HUES6 (cell line): Measurements from ENCODE around the gene TMOD1.
"Not testable (repeated sequence)": the region's sequence is repeated elsewhere in the genome, so short reads cannot be mapped to it uniquely, and the experiment has no call there.

Experiments used
- H3K27ac ChIP-seq: 2 replicates; pipeline ENCODE4 v1.7.0; 2013; ENCODE audit warnings: low read depth, mild to moderate bottlenecking, low read length, inconsistent platforms
- H3K27me3 ChIP-seq: 2 replicates; pipeline ENCODE4 v1.6.1; 2013; ENCODE audit warnings: low read length; ENCODE audit not compliant: control insufficient read depth, insufficient read depth
- H3K36me3 ChIP-seq: 2 replicates; pipeline ENCODE4 v1.6.1; 2013; ENCODE audit warnings: low read length; ENCODE audit not compliant: control insufficient read depth, insufficient read depth
- H3K4me1 ChIP-seq: 2 replicates; pipeline ENCODE4 v1.6.1; 2013; ENCODE audit warnings: low read length; ENCODE audit not compliant: control insufficient read depth, insufficient read depth
- H3K4me3 ChIP-seq: 2 replicates; pipeline ENCODE4 v1.5.1; 2013; ENCODE audit warnings: low read depth, low read length
- H3K9ac ChIP-seq: one replicate; pipeline ENCODE4 v1.6.1; 2013; ENCODE audit warnings: mild to moderate bottlenecking, low read length
- H3K9me3 ChIP-seq: 2 replicates; pipeline ENCODE4 v1.6.1; 2013; ENCODE audit warnings: low read depth, low read length; ENCODE audit not compliant: control insufficient read depth, insufficient read depth

Gene TMOD1

GRCh38 chr9:97599314-97599846 lies 97.9 kb downstream of the TMOD1 start:
- no peak overlapping the region for H3K27ac ChIP-seq
- H3K9ac ChIP-seq, result no peak overlapping the region
- peaks cover 46% of the 10 kb centered on the region for H3K36me3 ChIP-seq
- no peaks in the 10 kb centered on the region for H3K9me3 ChIP-seq
- peaks cover 3% of the 10 kb centered on the region; the same call in 1 of the 2 replicates for H3K4me1 ChIP-seq
- H3K27me3 ChIP-seq, result no peaks in the 10 kb centered on the region
- H3K4me3 ChIP-seq, result no peak overlapping the region

DNA sequence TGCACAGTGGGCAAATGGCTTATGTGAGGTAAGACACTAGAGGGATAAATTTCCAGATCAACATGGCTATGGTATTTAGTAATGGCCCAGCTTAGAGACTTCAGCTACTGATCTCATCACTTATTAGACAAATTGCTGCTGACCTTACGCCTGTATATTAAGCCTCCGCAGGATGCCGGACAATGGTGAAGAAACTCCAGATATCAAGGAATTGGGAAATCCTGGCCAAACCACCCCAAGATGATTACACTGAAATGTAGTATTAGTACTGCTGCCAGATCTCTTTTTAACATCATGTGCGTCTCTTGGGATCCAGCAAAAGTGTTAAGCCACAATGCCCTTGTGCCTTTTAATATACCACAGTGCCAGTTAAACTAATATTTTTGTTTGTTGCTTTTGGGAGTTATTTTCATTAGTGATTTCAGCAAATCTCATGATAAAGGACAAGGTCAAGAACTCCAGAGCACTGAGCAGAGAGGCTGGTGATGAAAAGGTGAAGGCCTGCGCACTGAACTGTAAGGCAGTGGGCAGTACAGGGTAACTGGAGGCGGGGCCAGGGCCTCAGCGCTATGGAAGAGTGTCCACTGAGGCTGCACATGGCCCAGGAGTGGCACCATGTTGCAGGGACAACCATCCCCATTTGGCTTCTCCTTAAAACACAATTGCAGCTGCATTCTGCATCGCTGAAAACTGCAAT lies 99.2 kb downstream of the TMOD1 start:
- no peaks in the 10 kb centered on the region for H3K9me3 ChIP-seq
- H3K9ac ChIP-seq, result no peak overlapping the region
- no peak overlapping the region for H3K27ac ChIP-seq
- H3K4me3 ChIP-seq, result no peak overlapping the region
- H3K4me1 ChIP-seq, result peaks cover 3% of the 10 kb centered on the region; the same call in 1 of the 2 replicates
- peaks cover 59% of the 10 kb centered on the region for H3K36me3 ChIP-seq
- no peaks in the 10 kb centered on the region for H3K27me3 ChIP-seq

DNA sequence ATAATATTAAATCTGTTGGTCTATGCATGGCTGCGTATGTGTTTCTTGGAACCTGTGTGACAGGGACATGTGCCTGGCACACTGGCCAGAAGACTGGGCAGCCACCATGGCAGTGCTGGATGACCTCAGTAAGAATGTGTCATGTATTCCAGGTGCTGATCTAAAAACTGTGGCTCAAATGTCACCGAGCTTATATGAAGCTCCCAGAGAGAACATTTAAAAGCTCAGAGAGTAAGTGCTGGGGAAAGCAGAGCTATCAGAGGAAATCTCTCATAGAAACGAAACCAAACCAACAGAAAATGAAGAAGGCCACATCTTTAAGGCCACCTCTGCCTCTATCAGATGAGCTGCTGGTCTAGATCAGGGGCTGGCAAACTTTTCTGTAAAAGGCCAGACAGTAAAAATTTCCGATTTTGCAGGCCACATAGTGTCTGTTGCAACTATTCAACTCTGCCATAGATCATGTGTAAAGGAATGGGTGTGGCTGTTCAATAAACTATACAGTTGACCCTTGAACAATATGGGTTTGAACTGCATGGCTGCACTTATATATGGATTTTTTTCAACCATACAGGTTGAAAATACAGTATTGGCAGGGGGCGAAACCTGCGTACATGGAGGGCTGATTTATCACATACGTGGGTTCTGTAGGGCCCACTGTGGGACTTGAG lies 99.9 kb downstream of the TMOD1 start:
- H3K4me3 ChIP-seq, result no peak overlapping the region
- H3K9ac ChIP-seq, result no peak overlapping the region
- peaks cover 66% of the 10 kb centered on the region for H3K36me3 ChIP-seq
- H3K4me1 ChIP-seq, result peaks cover 3% of the 10 kb centered on the region; the same call in 1 of the 2 replicates
- H3K9me3 ChIP-seq, result no peaks in the 10 kb centered on the region
- no peaks in the 10 kb centered on the region for H3K27me3 ChIP-seq
- no peak overlapping the region for H3K27ac ChIP-seq

- Histone ChIP-seq H3K27ac (no peak overlapping the region), H3K4me1 (peaks cover 3% of the 10 kb centered on the region; the same call in 1 of the 2 replicates), H3K4me3 (no peak overlapping the region), H3K9me3 (no peaks in the 10 kb centered on the region), H3K36me3 (peaks cover 73% of the 10 kb centered on the region), H3K9ac (no peak overlapping the region), H3K27me3 (no peaks in the 10 kb centered on the region)
Observed at GRCh38 chr9:97602430-97602829, 101.0 kb downstream of the TMOD1 start.

DNA sequence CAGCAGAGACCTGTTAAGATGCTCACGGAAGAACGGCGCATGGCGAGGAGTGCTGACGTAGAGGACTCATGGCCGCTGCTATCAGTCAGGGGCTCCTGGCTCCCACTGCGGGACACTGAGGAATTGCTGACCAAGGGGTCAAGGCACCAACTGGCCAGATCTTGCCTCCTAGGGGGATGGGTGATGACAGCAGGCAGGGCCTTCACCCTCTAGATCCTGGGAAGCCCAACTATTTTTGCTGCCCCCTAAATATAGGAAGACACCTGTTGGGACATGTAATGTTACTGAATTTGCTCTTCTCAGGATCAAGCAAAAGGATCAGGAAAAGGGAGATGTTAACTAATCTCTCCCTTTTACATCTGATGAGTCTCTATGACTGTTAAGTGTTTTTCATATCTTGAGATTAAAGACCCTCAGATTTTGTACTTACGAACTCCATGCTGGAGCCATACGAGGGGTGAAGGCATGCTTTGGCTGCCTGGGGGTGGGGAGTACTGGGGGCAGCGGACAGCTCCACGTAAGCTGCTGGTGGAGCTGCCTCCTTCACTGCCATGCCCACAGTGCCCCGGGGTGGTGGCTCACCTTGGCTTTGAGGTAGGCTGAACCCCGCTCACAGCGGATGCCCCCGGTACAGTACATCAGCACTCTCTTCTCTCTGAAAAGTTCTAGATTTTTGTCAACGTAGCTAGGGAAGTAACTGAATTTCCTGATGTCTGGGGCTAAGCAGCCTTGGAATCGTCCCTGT lies 103.6 kb downstream of the TMOD1 start:
- Histone ChIP-seq H3K4me3 (no peak overlapping the region), H3K27me3 (no peaks in the 10 kb centered on the region), H3K9me3 (no peaks in the 10 kb centered on the region), H3K36me3 (peaks cover 83% of the 10 kb centered on the region), H3K9ac (no peak overlapping the region), H3K27ac (no peak overlapping the region), H3K4me1 (no peaks in the 10 kb centered on the region)

DNA sequence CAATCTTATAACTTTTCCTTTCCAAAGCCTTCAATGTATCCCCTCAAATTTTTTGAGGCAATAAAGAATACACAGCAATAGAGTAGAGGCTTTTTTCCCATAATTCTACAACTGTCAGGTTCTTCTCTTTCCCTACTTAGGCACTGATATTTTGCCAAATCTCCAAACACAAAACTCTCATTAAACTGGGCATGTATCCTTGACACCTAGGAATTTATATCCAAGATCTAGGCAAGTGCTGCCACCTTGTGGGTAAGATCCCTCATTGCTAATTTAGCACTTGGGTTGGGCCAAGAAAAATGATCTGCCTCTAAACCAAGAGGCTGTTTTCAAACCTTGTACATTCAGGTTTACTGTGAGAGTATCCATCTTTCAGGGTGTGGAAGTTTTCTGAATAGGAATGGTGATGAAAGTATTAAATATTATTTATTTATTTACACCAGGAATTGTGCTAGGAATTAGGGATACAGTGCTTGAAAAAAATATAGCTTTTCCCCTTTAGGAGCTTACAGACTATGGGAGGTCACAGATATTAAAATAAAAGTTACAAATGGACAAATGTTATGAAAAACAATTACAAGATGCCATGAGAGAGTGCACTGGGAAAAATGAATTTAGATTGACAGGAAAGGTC lies 114.1 kb downstream of the TMOD1 start:
- no peaks in the 10 kb centered on the region for H3K27me3 ChIP-seq
- H3K9ac ChIP-seq, result no peak overlapping the region
- no peaks in the 10 kb centered on the region for H3K4me1 ChIP-seq
- no peak overlapping the region for H3K27ac ChIP-seq
- no peak overlapping the region for H3K4me3 ChIP-seq
- H3K36me3 ChIP-seq, result peaks cover 65% of the 10 kb centered on the region
- H3K9me3 ChIP-seq, result 0 out of 2 replicates have a peak, but pooled peaks cover 2% of the 10 kb centered on the region

GRCh38 chr9:97617939-97618416 lies 116.5 kb downstream of the TMOD1 start:
- no peaks in the 10 kb centered on the region for H3K27me3 ChIP-seq
- H3K27ac ChIP-seq, result no peak overlapping the region
- H3K9ac ChIP-seq, result no peak overlapping the region
- peaks cover 69% of the 10 kb centered on the region for H3K36me3 ChIP-seq
- no peak overlapping the region for H3K4me3 ChIP-seq
- H3K9me3 ChIP-seq, result peaks cover 21% of the 10 kb centered on the region
- H3K4me1 ChIP-seq, result no peaks in the 10 kb centered on the region

GRCh38 chr9:97620063-97620462 lies 118.6 kb downstream of the TMOD1 start:
- not testable (repeated sequence) for H3K27ac ChIP-seq, H3K4me3 ChIP-seq, H3K9ac ChIP-seq, H3K4me1 ChIP-seq, H3K27me3 ChIP-seq
- peaks cover 31% of the 10 kb centered on the region for H3K9me3 ChIP-seq
- H3K36me3 ChIP-seq, result peaks cover 77% of the 10 kb centered on the region

- not testable (repeated sequence) for H3K4me1 ChIP-seq, H3K9ac ChIP-seq, H3K4me3 ChIP-seq, H3K27ac ChIP-seq, H3K27me3 ChIP-seq
- Histone ChIP-seq H3K36me3 (peaks cover 91% of the 10 kb centered on the region), H3K9me3 (peaks cover 31% of the 10 kb centered on the region)
Observed at GRCh38 chr9:97622483-97622882, 121.0 kb downstream of the TMOD1 start.

- H3K27ac ChIP-seq, result no peak overlapping the region
- no peaks in the 10 kb centered on the region for H3K27me3 ChIP-seq
- no peak overlapping the region for H3K9ac ChIP-seq
- H3K9me3 ChIP-seq, result peaks cover 31% of the 10 kb centered on the region
- no peak overlapping the region for H3K4me3 ChIP-seq
- peaks cover 3% of the 10 kb centered on the region; the same call in 1 of the 2 replicates for H3K4me1 ChIP-seq
- H3K36me3 ChIP-seq, result peaks cover 77% of the 10 kb centered on the region
Observed at GRCh38 chr9:97623946-97624345, 122.5 kb downstream of the TMOD1 start.
